ENCODE measurements around the gene ELOVL6. TPM values are rescaled to one million over a fixed set of nuclear protein-coding genes. Genes with fewer than 3 reads are reported as not detected.

Gene ELOVL6
- total and polyA plus RNA-seq, 10 of the 15 experiments (the other 5 are each of a cell fraction or from before 2014, with no cell fraction given) = 3.9 to 33.5 (median 8.1) TPM

GRCh38 chr4:110135076-110135475, 63.3 kb downstream of the ELOVL6 start:
- 94% methylated on average over 2 of the region's 2 CpGs for WGBS (ENCODE audit: insufficient coverage, insufficient replicate concordance, low lambda C conversion rate, missing lambda C conversion rate)
- no peak overlapping the region for H3K9ac ChIP-seq (ENCODE audit: control insufficient read depth, insufficient read depth, low read length)
- no peak overlapping the region for H3K27ac ChIP-seq (ENCODE audit: control insufficient read depth, insufficient read depth)
- POLR2A ChIA-PET = interaction anchor here (2.2 kb wide), 1 partner anchor 10 kb away, joined by 7 read pairs; no protein-coding TSS in a partner anchor
- ATAC-seq (no peak), FAIRE-seq (no peak), DNase-seq (ENCODE audit: low read depth, low spot score) (no peak)
- H4K20me1 ChIP-seq (ENCODE audit: control insufficient read depth, insufficient read depth) = no peaks in the 10 kb centered on the region
- no peaks in the 10 kb centered on the region for H3K79me2 ChIP-seq (ENCODE audit: control insufficient read depth, insufficient read depth, low read length)
- BruUV-seq (replicated peaks) = no TSS peak
- no peaks in the 10 kb centered on the region for H3K9me3 ChIP-seq (replicated peaks; ENCODE audit: control insufficient read depth, insufficient read depth, low read length)
- TF ChIP-seq ZSCAN29 (IDR thresholded peaks at IDR 0.05) (no peak), RFX5 (IDR thresholded peaks at IDR 0.05; ENCODE audit: low read depth, low read length) (no peak), USF2 (IDR thresholded peaks at IDR 0.05; ENCODE audit: borderline replicate concordance, low read depth, low read length) (no peak), YY1 (IDR thresholded peaks at IDR 0.05; ENCODE audit: low read depth, low read length) (no peak), SPI1 (IDR thresholded peaks at IDR 0.05; ENCODE audit: borderline replicate concordance, insufficient read depth, low read depth, low read length) (no peak), ATF7 (IDR thresholded peaks at IDR 0.05; ENCODE audit: low read depth) (no peak), FOXM1 (IDR thresholded peaks at IDR 0.05; ENCODE audit: low read depth, low read length) (no peak), MLLT1 (IDR thresholded peaks at IDR 0.05) (no peak), CREM (IDR thresholded peaks at IDR 0.05; ENCODE audit: low read depth) (no peak), HDAC6 (IDR thresholded peaks at IDR 0.05; ENCODE audit: unreplicated experiment) (no peak), PBX3 (IDR thresholded peaks at IDR 0.05; ENCODE audit: insufficient replicate concordance, low read depth, low read length) (no peak), KDM1A (IDR thresholded peaks at IDR 0.05; ENCODE audit: borderline replicate concordance) (no peak), STAT3 (IDR thresholded peaks at IDR 0.05; ENCODE audit: low read depth, low read length) (no peak), PKNOX1 (IDR thresholded peaks at IDR 0.05) (no peak)
- TF ChIP-seq, protein P1, sequence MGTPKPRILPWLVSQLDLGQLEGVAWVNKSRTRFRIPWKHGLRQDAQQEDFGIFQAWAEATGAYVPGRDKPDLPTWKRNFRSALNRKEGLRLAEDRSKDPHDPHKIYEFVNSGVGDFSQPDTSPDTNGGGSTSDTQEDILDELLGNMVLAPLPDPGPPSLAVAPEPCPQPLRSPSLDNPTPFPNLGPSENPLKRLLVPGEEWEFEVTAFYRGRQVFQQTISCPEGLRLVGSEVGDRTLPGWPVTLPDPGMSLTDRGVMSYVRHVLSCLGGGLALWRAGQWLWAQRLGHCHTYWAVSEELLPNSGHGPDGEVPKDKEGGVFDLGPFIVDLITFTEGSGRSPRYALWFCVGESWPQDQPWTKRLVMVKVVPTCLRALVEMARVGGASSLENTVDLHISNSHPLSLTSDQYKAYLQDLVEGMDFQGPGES (IDR thresholded peaks at IDR 0.05) = no peak
- TF ChIP-seq, protein P2, sequence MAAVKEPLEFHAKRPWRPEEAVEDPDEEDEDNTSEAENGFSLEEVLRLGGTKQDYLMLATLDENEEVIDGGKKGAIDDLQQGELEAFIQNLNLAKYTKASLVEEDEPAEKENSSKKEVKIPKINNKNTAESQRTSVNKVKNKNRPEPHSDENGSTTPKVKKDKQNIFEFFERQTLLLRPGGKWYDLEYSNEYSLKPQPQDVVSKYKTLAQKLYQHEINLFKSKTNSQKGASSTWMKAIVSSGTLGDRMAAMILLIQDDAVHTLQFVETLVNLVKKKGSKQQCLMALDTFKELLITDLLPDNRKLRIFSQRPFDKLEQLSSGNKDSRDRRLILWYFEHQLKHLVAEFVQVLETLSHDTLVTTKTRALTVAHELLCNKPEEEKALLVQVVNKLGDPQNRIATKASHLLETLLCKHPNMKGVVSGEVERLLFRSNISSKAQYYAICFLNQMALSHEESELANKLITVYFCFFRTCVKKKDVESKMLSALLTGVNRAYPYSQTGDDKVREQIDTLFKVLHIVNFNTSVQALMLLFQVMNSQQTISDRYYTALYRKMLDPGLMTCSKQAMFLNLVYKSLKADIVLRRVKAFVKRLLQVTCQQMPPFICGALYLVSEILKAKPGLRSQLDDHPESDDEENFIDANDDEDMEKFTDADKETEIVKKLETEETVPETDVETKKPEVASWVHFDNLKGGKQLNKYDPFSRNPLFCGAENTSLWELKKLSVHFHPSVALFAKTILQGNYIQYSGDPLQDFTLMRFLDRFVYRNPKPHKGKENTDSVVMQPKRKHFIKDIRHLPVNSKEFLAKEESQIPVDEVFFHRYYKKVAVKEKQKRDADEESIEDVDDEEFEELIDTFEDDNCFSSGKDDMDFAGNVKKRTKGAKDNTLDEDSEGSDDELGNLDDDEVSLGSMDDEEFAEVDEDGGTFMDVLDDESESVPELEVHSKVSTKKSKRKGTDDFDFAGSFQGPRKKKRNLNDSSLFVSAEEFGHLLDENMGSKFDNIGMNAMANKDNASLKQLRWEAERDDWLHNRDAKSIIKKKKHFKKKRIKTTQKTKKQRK (IDR thresholded peaks at IDR 0.05; ENCODE audit: low read depth, low read length) = no peak
- no peaks in the 10 kb centered on the region for H3K36me3 ChIP-seq (ENCODE audit: control insufficient read depth in 2 of 2, insufficient read depth in 2 of 2, low read length in 1 of 2)
- CTCF ChIA-PET = interaction anchor here (1.2 to 1.8 kb wide), 3 partner anchors 12 to 113 kb away, joined by 3 to 5 read pairs (median 4); no protein-coding TSS in a partner anchor
- SMC1A ChIA-PET (ENCODE audit: uncharacterized antibody, unreplicated experiment) = interaction anchor here (1.2 to 1.3 kb wide), 2 partner anchors 27 to 382 kb away, joined by 3 to 4 read pairs; no protein-coding TSS in a partner anchor
- H3K4me2 ChIP-seq (ENCODE audit: control insufficient read depth, insufficient read depth) = no peak overlapping the region
- in situ Hi-C loops (cut with MboI) (no loop called here), intact Hi-C loops (cut with micrococcal nuclease; ENCODE audit: unreplicated experiment) (no loop called here)
- H3K27me3 ChIP-seq (replicated peaks in 1 of 2; ENCODE audit: control insufficient read depth in 2 of 2, insufficient read depth in 2 of 2, low read length in 1 of 2) = no peaks in the 10 kb centered on the region
- no peak overlapping the region for H3K4me3 ChIP-seq
- RAD21 ChIA-PET (ENCODE audit: unreplicated experiment) = no interaction called here
- no peak overlapping the region for H2AFZ ChIP-seq (ENCODE audit: control insufficient read depth, low read depth, low read length)
- no peaks in the 10 kb centered on the region for H3K4me1 ChIP-seq (ENCODE audit: control insufficient read depth, insufficient read depth, low read length)
